A673 (cell line): ENCODE results near the gene BTC.

Experiments
- EZH2 ChIP-seq: fragments of 200-600 bp; sonication (generic); IDR thresholded peaks from 2 replicates; pipeline ENCODE4 v1.6.1; 2017; ENCODE audit warnings: borderline replicate concordance, low read depth, mild to moderate bottlenecking, mixed read lengths, antibody characterized with exemption, low read length; ENCODE audit not compliant: poor library complexity, severe bottlenecking
- TF ChIP-seq, protein P1 (sequence below): fragments of 300-800, 200-600 bp; sonication (generic); conservative IDR thresholded peaks from 2 replicates; pipeline ENCODE4 v1.5.1; 2017; ENCODE audit warnings: low read depth, mild to moderate bottlenecking, antibody characterized with exemption, low read length, moderate library complexity, mixed read lengths

DNA sequence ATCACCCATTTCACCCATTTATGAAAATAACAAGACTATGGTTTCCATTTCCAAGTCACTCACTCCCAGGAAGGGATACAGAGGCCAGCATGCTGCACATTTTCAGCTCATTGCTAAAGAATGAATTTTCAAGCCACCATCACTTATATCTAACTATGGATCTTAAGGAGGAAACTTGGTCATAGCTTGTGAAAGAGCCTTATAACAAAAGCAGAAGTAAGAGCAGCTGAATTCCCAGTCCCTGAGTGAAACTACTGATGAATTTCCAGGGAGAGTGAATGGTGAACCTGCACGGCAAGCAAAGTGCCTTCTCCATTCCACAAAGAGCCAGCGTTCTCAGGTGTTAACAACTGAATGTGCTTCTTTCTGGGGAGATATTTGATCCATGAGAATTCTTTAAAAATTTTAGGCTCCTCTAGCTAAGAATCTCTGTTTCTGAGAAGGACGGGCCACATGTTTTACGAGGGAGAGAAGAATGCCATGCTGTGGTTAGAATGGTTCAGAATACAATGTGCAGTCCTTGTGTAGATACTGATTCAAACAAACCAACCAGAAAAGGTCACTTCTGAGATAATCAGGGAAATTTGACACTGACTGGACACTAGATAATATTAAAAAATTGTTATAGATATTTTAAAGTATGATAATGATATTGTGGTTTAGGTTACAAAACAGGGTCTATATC lies 24.0 kb downstream of the BTC start:
- TF ChIP-seq, protein P1, sequence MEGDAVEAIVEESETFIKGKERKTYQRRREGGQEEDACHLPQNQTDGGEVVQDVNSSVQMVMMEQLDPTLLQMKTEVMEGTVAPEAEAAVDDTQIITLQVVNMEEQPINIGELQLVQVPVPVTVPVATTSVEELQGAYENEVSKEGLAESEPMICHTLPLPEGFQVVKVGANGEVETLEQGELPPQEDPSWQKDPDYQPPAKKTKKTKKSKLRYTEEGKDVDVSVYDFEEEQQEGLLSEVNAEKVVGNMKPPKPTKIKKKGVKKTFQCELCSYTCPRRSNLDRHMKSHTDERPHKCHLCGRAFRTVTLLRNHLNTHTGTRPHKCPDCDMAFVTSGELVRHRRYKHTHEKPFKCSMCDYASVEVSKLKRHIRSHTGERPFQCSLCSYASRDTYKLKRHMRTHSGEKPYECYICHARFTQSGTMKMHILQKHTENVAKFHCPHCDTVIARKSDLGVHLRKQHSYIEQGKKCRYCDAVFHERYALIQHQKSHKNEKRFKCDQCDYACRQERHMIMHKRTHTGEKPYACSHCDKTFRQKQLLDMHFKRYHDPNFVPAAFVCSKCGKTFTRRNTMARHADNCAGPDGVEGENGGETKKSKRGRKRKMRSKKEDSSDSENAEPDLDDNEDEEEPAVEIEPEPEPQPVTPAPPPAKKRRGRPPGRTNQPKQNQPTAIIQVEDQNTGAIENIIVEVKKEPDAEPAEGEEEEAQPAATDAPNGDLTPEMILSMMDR: no peak
- no peak for TF ChIP-seq EZH2
